Keratinocyte (primary cell): ENCODE results near the gene CKAP4.

ENCODE experiments used
- CTCF ChIP-seq, 3 experiments: IDR thresholded peaks in 1 of 3; conservative IDR thresholded peaks in 1 of 3; optimal IDR thresholded peaks in 1 of 3; 2 replicates in 2 of 3; 3 replicates in 1 of 3; pipeline versions ENCODE3 to v1.5.1; 2011; ENCODE audit warnings: low read length in 3 of 3, mild to moderate bottlenecking in 3 of 3, moderate library complexity in 2 of 3, control low read depth in 1 of 3, inconsistent platforms in 1 of 3; ENCODE audit not compliant: insufficient read depth in 2 of 3; ENCODE audit errors: extremely low read depth in 1 of 3
- EZH2 ChIP-seq: IDR thresholded peaks from one replicate; pipeline ENCODE4 v1.6.1; 2012; ENCODE audit warnings: inconsistent platforms, mild to moderate bottlenecking, low read length, moderate library complexity

GRCh38 chr12:106288494-106289195 lies 40.8 kb upstream of the CKAP4 start:
- TF ChIP-seq CTCF (optimal IDR thresholded peaks at IDR 0.05 in 1 of 3, IDR thresholded peaks at IDR 0.05 in 1 of 3, conservative IDR thresholded peaks at IDR 0.05 in 1 of 3; ENCODE audit: extremely low read depth in 1 of 3, insufficient read depth in 2 of 3, low read length in 3 of 3), result no peak
- TF ChIP-seq EZH2, result no peak
